AG20443 (cell line): ENCODE measurements around the gene SEMA6A.

Experiments
- DNase-seq: peaks from one replicate; pipeline ENCODE4 v3.0.0; 2012; ENCODE audit warnings: low spot score, mixed read lengths

Gene SEMA6A

DNA sequence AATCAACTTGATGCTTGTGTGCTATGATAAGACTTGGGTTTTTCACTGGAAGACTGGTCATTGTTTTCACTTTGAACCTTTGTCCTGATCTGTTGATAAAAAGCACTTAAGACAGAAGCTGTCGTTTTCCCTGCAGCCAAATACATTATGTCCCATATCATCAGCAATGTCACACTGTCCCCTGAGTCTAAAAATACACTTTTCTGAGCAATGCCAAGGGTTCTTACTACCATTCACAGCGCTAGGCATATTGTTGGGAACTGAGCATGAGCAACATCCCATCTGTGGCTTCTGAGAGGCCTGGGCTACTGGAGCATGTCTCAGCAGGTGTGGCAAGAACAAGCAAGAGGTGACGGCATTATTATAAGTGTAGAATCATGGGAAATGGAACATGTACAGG, 81.8 kb downstream of the SEMA6A start:
- no peak for DNase-seq

GRCh38 chr5:116492016-116492623, 82.5 kb downstream of the SEMA6A start:
- DNase-seq, result peak; percentile 82

GRCh38 chr5:116488356-116489041, 86.1 kb downstream of the SEMA6A start:
- DNase-seq, result no peak

DNA sequence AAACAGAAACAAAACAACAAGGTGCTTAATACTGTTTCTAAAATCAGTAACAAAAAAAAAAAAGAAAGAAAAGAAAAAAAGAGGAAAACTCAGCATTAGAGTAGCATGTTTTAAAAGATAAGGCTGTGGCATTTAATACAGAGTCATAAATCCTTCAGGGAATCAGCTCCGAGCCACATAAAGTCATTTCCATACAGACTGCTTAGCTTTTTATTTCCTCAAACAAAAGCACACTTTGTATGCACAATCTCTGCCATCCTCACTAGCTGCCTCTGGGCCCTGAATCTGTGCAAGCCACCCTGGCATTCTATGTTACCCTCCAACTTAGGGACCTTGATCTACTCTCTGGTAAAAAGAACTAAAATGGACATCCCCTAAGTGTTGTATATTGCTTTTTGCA, 87.6 kb downstream of the SEMA6A start:
- DNase-seq, result no peak

DNA sequence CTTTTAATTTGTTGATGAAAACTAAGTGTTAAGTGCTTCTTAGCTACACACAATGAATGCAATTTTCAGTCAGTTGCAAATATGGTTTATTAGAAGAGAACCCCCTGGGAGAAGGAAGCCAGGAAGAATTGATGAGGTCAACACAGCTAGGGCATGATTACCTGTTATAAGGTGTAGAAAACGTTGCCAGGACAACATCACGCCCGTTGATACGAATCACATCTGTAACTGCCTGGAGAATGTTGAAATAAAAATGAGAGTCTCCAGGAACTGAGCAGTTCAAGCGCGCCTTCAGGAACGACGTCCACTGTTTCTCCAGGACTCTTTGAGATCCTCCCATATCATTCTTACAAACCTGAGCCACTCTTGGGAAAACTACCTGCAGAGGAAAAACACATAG, 88.0 kb downstream of the SEMA6A start:
- DNase-seq, result no peak

GRCh38 chr5:116484645-116485044, 90.0 kb downstream of the SEMA6A start:
- no peak for DNase-seq

GRCh38 chr5:116482394-116482793, 92.2 kb downstream of the SEMA6A start:
- DNase-seq, result peak; percentile 52

- DNase-seq, result no peak
These were observed 93.6 kb downstream of the SEMA6A start for GRCh38 chr5:116480894-116481510.

- no peak for DNase-seq
These were observed 94.6 kb downstream of the SEMA6A start for GRCh38 chr5:116479776-116480675.

- no peak for DNase-seq
These were observed 96.1 kb downstream of the SEMA6A start for GRCh38 chr5:116478491-116478890.

- DNase-seq, result no peak
These were observed 97.6 kb downstream of the SEMA6A start for GRCh38 chr5:116476897-116477537.

DNA sequence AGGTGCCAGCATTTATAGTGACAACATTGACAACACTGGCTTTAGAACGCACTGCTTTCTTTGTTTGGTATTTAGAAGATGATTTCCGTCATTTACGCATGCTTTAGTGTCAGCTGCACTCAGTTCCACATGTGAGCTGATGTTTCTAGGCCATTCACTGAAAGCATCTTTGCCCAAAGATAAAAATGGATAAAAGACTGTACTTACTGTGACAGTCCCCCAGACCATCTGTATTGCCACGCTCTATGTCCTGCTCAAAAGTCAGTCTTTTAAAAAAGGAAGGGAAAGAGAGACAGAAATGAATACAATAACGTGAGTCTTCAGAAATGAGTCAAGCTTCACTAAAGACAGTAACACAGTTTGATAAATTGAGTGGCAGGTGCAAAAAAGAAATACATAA, 99.3 kb downstream of the SEMA6A start:
- no peak for DNase-seq

GRCh38 chr5:116473706-116474105, 100.9 kb downstream of the SEMA6A start:
- no peak for DNase-seq

DNA sequence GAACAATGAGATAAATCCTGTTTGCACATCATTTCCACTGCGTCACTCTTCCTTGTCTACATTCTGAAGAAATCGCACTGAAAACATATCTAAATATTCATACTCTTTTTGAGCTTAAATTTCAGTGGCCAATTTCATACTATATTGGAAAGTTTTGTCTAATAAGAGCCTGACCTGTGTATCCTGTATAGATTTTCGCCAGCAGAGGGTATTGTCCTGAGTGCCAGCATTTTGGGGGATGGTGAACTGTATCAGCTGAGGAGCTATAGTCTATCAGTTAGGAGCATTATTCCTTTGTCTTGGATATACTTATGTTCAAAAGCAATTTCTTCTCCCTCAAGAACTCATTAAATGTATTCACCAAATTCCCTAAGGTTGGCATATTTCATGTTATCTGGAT, 102.3 kb downstream of the SEMA6A start:
- DNase-seq, result no peak

- DNase-seq, result no peak
These were observed 105.0 kb downstream of the SEMA6A start for GRCh38 chr5:116469631-116470030.

DNA sequence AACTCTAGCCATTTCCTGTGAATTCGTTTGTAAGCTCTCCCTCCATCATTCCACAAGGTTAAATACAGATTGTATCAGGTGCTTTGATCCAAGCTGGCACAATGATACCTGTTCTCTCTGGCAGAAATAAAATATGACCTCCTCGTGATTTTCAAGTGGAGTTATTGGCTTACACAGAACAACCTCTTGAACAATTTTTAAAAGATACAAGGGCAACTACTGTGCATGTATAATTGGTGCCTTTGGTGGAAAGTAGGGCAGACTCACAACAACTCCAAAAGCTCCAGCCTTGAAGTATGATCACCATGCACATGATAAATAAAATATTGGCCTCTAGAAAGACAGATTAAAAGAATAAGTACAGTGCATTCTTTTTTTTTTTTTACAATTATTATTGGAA, 106.0 kb downstream of the SEMA6A start:
- DNase-seq, result no peak

DNA sequence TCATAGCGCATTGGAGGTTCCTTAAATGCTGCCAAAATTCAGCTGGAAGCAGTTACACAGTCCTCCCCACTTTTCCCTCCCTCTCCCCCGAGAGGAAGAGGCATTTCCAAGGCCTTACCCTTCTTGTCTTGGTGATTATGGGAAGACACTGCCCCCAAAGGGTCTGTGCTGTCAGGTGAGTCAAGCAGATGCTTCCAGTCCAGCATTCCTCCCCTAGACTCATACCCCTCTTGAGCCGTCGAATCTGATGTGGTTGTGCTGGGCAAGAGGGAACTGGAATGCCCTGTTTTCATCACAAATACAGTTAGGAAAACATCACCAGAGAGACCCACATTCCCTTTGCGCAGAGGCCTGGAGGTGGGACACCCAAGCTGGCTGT, 107.2 kb downstream of the SEMA6A start:
- no peak for DNase-seq

DNA sequence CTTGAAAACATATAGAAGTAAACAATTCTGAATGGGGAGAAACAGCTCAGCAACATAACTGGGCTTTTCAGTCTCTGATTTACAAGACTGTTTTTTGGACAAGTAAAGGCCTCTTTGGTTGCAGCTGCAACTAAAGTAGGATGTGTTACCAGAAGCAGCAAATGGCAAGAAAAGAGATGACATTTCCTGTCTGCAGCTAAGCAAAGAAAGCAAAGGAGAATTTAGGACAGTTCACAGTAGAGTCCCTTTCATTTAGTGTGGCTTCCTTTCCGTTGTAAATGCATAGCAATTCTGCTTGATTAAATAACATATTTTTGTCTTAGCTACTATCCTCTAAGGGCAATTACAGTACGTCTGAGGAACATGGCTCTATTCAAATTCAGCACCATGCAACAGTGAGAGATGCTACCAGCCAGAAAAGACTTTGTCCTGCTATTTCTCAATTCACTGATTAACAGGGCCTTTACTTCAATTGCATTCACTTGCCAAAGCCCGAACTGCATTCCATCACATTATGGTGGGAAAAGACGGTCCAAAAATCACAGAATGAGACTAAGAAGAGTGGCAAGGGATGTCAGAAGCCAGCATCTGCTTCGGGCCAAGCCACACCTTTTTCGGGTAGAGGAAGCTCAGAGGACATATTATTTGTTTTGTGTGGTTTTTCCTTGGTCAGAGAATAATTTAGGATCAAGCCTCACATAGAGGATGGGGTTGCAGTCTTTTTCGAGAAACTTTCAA, 107.7 kb downstream of the SEMA6A start:
- no peak for DNase-seq

GRCh38 chr5:116465411-116465810, 109.2 kb downstream of the SEMA6A start:
- no peak for DNase-seq

- no peak for DNase-seq
These were observed 110.4 kb downstream of the SEMA6A start for GRCh38 chr5:116464144-116464708.

- no peak for DNase-seq
These were observed 112.1 kb downstream of the SEMA6A start for GRCh38 chr5:116462500-116462899.
